Lung microvascular endothelial cell (primary cell): ENCODE measurements around the gene RPH3AL. TPM values are rescaled to one million over a fixed set of nuclear protein-coding genes. Genes with fewer than 3 reads are reported as not detected.
A peak's percentile ranks its signal among the peaks of the same experiment; 100 is the strongest.
"Not testable (repeated sequence)": the region's sequence is repeated elsewhere in the genome, so short reads cannot be mapped to it uniquely, and the experiment has no call there.

Source experiments
- DNase-seq, 2 donors: peaks; one replicate each; pipeline versions ENCODE4 v3.0.0 to v3.0.0-alpha.2; 2010; ENCODE audit warnings: low read depth in 2 of 2
- total RNA-seq: library from RNA; depleted of rRNA; stranded (reverse); fragments of >200 nt; gene quantifications from 2 replicates; pipeline ENCODE4 v1.2.1, GENCODE V29; 2014

RPH3AL gene
- total RNA-seq, 1 donor from 2014 or later = 22.2 TPM

DNA sequence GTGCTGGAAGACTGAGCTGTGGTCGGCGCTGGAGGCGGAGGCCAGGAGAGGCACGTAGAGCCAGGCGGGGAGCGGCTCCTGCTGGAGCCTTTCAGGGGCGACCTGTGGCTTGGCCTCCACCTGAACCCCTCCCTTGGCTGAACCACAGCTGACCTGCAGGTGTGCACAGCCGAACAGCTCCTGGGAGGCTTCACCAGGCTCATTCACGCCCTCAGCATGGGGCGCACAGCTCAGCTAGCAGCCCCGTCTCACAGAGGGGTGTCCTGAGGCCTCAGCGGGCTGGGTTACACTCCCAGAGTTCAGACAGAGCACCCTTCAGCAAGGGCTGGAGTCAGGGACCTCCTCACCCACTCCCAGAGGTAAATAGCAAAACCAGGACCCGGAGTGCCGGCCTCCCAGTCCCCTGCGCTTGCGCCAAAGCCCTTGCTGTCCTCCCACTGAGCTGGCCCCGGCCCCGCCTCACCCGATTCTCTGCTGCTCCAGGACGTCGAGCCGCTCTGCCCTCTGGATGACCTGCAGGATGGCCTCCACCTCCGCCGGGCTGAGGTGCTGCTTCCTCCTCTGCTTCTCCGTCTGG, 31.7 kb downstream of the RPH3AL start:
- DNase-seq = no peak

GRCh38 chr17:320139-320538, 32.5 kb downstream of the RPH3AL start:
- DNase-seq = no peak

DNA sequence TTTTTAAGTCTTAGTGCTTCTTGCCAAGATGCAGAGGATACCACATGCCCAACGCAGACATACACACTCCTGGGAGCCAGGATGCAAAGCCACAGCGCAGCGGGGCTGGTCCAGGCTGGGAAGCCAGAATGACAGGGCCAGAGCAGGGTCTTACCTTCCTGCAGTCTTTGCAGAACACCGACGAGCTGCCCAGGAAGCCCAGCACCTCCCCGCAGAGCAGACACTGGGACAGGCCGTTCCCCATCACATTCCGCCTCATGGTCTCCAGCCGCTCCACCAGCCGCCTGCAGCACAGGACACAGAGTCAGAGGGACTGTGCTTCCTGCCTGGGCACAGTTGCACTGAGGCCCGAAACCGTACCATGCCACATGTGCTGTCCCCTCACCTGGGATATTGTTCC, 33.3 kb downstream of the RPH3AL start:
- no peak for DNase-seq

DNA sequence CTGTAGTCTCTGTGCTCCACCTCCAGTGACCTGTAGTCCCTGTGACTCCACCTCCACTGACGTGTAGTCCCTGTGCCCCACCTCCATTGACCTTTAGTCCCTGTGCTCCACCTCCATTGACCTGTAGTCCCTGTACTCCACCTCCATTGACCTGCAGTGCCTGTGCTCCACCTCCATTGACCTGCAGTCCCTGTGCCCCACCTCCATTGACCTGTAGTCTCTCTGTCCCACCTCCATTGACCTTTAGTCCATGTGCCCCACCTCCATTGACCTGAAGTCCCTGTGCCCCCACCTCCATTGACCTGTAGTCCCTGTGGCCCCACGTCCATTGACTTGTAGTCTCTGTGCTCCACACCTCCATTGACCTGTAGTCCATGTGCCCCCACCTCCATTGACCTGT, 35.5 kb downstream of the RPH3AL start:
- not testable (repeated sequence) for DNase-seq

- DNase-seq = not testable (repeated sequence)
These were observed 37.2 kb downstream of the RPH3AL start for GRCh38 chr17:315399-315798.

DNA sequence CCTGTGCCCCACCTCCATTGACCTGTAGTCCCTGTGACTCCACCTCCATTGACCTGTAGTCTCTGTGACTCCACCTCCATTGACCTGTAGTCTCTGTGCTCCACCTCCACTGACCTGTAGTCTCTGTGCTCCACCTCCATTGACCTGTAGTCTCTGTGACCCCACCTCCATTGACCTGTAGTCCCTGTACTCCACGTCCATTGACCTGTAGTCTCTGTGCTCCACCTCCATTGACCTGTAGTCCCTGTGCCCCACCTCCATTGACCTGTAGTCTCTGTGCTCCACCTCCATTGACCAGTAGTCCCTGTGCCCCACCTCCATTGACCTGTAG, 38.0 kb downstream of the RPH3AL start:
- not testable (repeated sequence) for DNase-seq

GRCh38 chr17:313911-314613, 38.5 kb downstream of the RPH3AL start:
- no peak for DNase-seq

DNA sequence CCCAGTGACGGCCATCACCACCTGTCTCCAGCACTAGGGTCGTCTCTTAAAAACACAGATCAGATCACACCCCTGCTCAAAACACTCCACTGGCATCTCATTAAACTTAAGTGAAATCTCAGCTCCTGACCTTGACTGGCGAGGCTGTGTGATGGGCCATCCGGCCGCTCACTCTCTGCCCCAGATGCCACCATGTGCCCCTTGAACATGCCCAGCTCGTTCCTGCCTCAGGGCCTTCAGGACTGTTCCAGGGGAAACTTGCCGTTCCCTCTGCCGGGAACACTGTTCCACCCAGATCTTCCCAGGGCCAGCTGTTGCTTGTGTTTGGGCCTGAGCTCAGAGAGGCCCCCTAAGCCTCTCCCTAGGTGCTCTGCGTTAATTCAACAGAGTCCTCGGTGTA, 39.4 kb downstream of the RPH3AL start:
- no peak for DNase-seq

GRCh38 chr17:312476-313148, 40.0 kb downstream of the RPH3AL start:
- no peak for DNase-seq

DNA sequence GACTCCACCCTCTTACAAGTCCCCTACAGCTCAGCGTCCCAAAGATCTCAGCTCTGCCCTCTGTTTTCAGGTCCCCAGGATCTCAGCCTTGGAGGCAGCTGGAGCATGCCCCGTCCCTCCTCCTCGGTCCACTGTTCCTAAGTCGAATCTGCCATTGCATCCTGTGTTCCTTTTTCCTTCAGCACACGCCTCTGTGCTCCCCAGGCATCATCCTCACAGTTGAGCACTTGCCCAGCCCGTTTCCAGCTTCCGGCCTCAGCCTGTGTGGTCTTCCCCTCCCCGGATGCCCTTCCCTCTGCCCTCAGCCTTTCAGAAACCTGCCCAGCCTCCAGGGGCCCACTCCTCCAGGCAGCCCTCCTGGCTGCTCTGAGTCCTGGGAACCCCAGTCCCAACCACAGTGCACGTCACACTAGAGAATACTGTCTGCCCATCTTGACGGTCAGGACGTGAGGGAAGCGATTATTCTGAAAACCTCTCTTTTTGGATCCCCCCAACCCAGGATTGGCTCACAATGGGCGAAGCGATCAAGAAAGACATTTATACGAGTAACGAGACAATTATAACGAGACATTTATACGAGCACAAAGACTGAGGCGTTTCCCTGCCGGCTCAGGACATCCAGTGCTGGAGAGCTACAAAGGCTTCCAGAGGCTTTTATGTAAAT, 41.4 kb downstream of the RPH3AL start:
- no peak for DNase-seq

- DNase-seq = no peak
These were observed 42.2 kb downstream of the RPH3AL start for GRCh38 chr17:310111-311010.

GRCh38 chr17:309361-309888, 43.2 kb downstream of the RPH3AL start:
- peak; percentile 62 to 92 for DNase-seq

DNA sequence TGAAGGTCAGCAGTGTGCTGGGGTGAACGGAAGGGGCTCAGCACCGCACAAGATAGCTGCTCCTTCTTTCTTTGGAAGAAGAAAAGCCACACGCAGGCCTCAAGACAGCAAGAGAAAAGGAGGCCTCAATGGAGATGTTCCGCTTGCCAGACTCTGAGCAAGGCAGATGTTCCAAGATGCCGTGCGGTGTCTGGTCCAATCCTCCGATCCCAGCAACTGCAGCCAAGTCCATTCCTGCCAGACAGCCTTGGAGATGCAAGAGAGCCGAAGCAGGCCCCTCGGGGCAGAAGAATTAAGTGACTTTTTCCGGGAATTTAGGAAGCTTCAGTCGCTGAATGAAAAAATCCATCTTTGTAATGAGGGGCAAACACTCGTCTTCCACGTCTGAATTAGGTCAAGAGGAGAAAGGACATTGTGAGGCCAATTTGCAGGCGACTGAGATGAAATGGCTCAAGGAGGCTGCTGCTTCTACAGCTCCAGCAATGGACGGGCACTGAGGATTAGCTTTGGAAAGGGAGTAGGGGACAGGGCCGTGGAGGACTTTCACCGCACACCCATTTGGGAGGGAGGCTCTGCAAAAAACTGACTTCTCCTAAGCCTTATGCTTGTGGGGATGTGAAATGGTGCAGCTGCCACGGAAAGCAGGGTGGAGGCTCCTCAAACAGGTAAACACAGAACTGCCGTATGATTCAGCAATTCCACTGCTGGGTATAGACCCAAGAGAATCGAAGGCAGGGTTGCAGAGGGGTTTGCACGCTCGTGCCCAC, 44.7 kb downstream of the RPH3AL start:
- DNase-seq = no peak

DNA sequence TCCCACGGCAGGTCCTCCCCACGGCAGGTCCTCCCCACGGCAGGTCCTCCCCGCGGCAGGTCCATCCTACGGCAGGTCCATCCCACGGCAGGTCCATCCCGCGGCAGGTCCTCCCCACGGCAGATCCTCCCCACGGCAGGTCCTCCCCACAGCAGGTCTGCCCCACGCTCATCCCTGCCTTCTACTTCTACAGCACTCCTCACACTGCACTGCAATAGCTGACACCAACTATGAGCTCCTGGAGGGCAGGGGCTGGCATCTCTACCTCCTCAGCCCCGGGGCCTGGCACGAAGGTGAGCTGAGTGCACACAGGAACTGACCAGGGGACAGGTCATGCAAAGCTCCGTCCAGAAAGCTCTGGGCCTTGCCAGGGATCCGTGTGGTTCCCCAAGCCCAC, 45.3 kb downstream of the RPH3AL start:
- DNase-seq = no peak

GRCh38 chr17:306536-307294, 45.9 kb downstream of the RPH3AL start:
- no peak for DNase-seq

GRCh38 chr17:306116-306515, 46.5 kb downstream of the RPH3AL start:
- no peak for DNase-seq

DNA sequence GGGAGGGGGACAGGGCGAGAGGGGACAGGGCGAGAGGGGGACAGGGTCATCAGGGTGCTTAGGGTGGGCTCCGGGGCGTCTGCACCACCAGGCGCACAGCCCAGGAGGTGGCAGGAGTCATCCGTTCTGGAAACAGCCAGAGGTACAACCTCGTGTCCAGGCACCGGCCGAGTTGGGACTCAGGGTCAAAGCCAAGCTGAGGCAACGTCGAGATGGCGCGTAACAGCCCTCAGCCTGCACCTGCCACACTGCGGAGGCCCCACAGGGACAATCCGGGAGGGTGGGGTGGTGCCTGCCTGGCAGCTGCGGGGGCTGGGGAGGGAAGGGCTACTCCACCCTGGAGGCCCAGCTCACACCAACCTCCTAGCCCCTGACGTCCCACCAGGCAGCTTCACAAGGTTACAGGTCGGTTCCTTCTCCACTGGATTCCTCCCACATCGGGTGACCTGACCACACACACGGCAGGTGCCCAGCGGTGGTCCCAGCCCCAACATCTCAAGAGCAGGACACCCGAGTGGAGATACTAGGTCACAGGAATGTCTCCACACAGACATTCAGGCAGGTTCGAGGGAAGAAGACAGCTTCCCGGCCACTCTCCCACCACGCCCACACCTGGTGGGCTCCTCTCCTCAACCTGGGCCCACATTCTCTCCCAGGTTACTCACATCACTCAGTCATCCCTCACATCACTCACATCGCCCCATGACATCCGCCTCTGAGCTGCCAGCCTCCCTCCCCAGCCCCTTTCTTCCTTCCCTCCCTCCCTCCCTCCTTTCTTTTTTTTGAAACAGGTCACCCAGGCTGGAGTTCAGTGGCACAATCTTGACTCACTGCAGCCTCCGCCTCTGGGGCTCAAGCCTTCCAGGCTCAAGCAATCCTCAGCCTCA, 47.3 kb downstream of the RPH3AL start:
- no peak for DNase-seq

DNA sequence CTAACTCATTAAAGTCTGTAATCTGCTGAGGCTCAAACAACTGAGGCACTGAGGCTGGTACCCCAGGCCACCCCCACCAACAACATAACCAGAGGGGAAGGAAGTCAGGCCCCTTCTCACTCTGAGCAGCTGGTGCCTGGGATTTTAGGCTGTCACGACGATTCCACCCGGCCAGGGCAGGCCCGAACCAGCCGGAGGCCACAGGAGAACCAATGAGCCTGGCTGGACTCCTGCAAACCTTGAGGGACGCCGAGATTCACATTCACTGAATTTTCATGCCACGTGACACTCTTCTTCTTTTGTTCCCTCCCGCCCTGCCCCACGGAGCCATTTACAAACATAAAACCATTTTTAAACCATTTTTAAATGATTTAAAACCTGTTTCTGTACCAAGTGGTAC, 48.1 kb downstream of the RPH3AL start:
- DNase-seq = no peak

GRCh38 chr17:303168-303567, 49.4 kb downstream of the RPH3AL start:
- no peak for DNase-seq
